WI38 (cell line): Measurements from ENCODE around the gene WRNIP1.
"Not testable (repeated sequence)": the region's sequence is repeated elsewhere in the genome, so short reads cannot be mapped to it uniquely, and the experiment has no call there.

Experiments used
- H3K4me3 ChIP-seq: 2 replicates; pipeline ENCODE4 v1.5.1; 2011; ENCODE audit warnings: low read depth, mild to moderate bottlenecking, control low read depth, low read length
- TF ChIP-seq, protein P1 (sequence below): IDR thresholded peaks from 2 replicates; pipeline ENCODE4 v1.5.1; 2012; ENCODE audit warnings: low read depth, mild to moderate bottlenecking, control low read depth, low read length

Gene WRNIP1

GRCh38 chr6:2795162-2795561, 30.0 kb downstream of the WRNIP1 start:
- TF ChIP-seq, protein P1, sequence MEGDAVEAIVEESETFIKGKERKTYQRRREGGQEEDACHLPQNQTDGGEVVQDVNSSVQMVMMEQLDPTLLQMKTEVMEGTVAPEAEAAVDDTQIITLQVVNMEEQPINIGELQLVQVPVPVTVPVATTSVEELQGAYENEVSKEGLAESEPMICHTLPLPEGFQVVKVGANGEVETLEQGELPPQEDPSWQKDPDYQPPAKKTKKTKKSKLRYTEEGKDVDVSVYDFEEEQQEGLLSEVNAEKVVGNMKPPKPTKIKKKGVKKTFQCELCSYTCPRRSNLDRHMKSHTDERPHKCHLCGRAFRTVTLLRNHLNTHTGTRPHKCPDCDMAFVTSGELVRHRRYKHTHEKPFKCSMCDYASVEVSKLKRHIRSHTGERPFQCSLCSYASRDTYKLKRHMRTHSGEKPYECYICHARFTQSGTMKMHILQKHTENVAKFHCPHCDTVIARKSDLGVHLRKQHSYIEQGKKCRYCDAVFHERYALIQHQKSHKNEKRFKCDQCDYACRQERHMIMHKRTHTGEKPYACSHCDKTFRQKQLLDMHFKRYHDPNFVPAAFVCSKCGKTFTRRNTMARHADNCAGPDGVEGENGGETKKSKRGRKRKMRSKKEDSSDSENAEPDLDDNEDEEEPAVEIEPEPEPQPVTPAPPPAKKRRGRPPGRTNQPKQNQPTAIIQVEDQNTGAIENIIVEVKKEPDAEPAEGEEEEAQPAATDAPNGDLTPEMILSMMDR: no peak

DNA sequence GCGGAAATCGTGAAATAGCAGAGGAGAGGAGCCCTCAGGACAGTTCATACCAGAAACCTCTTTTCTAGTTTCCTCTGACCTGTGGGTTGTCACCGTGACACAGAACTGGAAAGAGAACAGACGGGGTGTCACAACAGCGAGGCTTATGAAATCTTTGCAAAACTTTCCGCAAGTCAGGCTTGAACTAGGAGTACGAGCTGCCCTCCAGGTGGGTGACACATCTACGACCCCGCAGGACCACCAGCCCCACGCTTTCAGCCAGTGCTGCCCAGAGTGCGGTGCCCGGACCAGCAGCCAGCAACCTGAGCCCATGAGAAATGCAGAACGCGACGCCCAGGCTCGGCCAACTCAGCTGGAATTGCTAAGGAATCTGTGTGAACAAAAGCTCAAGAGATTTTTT, 30.8 kb downstream of the WRNIP1 start:
- TF ChIP-seq, protein P1: no peak
- H3K4me3 ChIP-seq: no peak overlapping the region

More at GRCh38 chr6:2795162-2795561, 30.0 kb downstream of the WRNIP1 start:
- no peak overlapping the region for H3K4me3 ChIP-seq

DNA sequence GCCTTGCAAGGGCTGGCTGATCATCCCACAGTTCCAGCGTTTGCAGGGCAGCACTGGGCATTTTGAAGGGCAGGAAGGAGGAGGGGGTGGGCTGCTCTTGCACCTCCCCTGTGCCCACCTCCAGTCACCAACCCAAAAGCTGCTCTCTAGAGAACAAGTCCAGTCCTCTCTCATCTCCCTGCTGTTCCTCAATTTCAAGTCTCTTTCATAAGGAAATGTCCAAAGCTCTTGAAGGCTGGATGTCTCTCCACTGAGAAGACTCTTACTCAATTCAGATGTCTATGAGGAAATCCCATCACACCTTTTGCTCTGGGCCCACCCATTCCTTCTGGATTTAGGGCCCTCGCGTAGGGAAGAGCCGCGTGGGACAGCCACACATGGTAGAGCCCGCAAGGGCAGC, 31.7 kb downstream of the WRNIP1 start:
- H3K4me3 ChIP-seq: no peak overlapping the region
- TF ChIP-seq, protein P1: no peak

DNA sequence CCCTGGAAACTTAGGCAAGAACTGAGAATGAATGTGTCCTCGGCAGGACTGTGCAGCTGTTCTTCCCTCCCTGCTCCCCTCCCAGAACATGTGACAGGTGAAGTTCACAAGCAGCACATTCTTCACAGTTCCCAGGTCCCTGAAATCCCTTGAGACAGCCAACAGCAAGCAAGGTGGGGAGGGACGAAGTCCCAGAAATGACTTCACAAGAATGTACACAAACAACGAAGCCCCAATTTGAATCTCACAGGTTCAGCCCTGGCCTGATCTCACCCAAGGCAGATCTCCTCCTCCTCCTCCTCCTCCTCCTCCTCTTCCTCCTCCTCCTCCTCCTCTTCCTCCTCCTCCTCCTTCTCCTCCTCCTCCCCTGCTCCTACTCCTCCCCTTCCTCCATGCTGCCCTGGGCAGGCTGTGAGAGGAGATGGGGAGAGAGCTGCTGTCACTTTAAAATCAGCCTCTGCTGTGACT, 32.4 kb downstream of the WRNIP1 start:
- no peak overlapping the region for H3K4me3 ChIP-seq
- TF ChIP-seq, protein P1: no peak

DNA sequence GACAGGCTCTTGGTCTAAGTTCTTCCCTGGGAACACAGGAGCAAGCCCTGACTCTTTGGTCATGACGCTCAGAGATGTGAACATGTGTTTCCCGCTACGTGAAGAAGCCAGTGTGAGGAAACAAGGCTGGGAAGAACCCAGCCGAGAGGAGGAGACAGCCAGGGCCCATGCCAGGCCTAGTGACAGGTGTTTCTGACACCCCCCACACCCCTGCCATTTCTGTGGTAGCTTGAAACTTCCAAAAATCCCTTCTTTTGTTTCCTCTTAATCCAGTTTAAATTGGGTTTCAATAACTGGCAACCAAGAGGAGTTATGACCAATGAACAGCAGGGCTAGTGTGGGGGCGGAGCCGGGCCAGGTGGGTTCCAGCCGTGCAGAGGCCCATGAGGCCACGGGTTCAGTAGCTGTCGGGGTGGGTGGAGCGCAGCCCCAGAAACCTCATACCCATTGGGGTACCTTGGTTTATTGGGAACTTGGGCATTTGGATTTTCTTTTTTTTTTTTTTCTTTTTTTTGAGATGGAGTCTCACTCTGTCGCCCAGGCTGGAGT, 33.5 kb downstream of the WRNIP1 start:
- TF ChIP-seq, protein P1: no peak
- H3K4me3 ChIP-seq: no peak overlapping the region

DNA sequence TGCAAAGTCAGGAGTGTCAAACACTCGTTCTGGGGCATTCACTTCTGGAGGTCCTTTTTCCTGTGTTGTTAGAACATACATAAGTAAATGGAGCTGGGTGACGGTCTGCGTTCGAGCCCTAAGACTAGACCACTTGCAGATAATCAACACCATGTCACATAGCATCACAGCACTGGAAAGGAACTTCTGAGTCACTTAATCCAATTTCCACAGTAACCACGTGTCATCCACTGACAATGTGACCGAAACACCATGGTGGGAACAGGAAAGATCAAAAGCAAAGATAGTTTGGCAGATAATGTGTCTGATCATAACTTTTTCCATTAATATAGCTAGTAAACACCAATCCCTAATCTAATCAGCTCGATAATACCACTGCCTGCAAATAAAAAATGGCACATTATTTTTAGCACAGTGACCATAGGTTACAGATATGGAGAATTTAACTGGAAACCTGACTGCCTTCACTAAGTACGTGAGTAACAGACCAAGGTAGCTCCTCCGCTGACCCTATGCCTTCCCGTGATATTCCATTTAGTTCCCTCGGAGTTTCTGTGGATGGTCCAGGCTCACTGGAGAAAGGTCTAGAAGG, 34.8 kb downstream of the WRNIP1 start:
- TF ChIP-seq, protein P1: no peak
- H3K4me3 ChIP-seq: no peak overlapping the region

- no peak overlapping the region for H3K4me3 ChIP-seq
Observed at GRCh38 chr6:2800552-2801316, 35.5 kb downstream of the WRNIP1 start.

DNA sequence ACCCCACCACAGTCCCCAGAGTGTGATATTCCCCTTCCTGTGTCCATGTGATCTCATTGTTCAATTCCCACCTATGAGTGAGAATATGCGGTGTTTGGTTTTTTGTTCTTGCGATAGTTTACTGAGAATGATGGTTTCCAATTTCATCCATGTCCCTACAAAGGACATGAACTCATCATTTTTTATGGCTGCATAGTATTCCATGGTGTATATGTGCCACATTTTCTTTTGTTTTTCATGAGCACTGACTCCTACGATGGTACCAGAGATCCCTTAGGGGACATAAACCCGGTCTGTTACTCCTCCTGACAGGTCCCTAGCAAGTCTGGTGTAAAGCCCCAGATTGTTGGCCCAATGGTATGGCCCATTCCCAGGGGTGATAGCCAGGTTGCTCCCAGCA, 36.5 kb downstream of the WRNIP1 start:
- not testable (repeated sequence) for H3K4me3 ChIP-seq

More at GRCh38 chr6:2800552-2801316, 35.5 kb downstream of the WRNIP1 start:
- TF ChIP-seq, protein P1: no peak
